ENCODE results near the gene HSP90AB1.

The HSP90AB1 gene

DNA sequence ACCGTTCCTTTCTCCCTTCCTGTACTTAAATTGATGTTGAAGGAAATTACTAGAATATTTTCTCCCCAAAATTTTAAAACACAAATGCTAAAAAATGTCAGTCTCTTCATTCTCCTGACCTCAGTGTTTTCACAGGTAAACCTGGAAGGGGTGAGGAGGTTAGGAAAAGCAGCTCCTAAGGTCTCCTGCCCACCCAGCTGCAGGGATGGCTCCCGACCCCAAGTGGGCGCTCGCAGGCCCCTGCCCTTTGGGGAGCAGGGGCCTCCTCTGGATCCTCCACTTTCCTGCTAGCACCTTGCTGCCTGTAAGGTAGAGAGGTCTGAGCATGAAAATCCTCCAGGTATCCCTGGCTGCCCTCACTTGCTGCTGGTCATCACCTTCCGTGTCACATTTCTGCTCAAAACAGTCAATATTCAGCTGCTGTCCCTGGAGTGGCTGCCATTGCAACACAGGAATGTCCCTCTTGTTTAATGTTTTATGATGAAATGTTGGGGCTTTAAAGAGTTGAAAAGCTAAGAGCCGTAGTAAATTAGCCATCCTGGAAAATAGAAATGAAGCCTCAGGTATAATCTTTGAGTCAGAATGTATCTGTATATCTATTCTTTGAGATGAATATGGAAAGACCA, 10.9 kb upstream of the HSP90AB1 start:
- no peak for DNase-seq (ENCODE audit: low read depth in 2 of 2)

DNA sequence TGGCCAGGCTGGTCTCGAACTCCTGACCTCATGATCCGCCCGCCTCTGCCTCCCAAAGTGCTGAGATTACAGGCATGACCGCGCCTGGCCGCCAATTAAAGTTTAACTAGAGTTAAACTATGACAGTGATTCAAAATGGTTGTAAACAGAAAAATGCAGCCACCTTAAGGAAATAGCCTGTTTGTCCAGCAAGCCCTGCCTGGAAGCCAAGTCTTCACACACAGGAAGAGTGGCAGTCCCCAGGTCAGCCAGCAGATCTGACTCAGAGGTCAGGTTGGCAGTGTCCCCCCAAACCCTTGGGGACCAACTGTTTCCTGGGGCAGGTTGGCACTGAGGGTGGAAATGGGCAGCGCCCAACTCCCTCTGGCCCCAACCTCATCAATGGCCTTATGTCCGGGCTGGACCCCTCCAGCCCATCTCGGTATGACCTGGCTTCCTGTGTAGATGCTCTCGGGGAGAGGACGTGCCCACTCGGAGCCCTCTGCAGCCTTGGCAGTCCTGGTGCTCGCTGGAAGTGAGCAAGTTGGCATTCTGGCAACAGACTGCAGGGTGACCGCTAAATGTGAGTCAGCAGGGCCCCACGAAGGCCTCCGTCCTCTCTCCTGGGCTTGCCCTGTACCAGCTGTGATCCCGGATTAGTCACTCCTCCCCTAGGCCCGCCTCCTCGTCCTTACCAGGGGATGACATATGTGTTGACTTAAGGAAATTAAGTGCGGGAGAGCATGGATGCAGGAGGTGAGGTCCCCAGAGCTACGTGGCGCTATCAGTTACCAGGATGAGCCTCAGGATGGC, 9.7 kb upstream of the HSP90AB1 start:
- peak; percentile 57 to 70 for DNase-seq (ENCODE audit: low read depth in 2 of 2)

DNA sequence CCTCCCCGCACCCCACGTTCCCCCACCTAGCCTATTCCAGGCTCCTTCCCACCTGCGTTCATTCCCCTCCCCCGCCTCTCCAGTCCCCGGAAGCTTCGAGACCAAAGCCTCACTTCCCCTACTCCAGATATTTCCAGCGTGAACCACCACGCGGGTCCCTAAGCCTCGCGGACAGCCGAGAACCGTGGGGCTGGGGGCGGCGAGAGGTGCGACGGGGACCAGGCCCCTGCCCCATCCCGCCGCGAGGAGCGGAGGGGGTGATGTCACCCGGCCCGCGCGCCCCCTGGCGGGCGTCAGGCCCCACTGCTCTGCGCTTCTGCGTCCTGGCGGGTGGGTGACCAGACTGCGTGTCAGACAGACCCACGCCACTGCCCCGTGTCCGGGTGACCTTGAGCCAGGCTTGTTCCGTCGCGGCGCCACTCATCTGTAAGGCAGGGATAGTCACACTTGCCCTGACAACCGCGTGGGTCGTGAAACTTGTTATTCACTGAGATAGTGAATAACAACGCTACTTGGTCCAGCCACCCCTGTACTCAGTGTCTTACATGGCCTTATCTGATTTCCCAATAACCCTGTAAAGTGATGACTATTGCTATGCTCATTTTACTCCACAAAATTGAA, 9.0 kb upstream of the HSP90AB1 start:
- DNase-seq (ENCODE audit: low read depth in 2 of 2): peak; percentile 68 to 77

- DNase-seq (ENCODE audit: low read depth in 2 of 2): no peak
Observed at GRCh38 chr6:44238687-44239350, 8.1 kb upstream of the HSP90AB1 start.

GRCh38 chr6:44243345-44243744, 3.6 kb upstream of the HSP90AB1 start:
- no peak for DNase-seq (ENCODE audit: low read depth in 2 of 2)

GRCh38 chr6:44245391-44245911, 1.4 kb upstream of the HSP90AB1 start:
- no peak for DNase-seq (ENCODE audit: low read depth in 2 of 2)

GRCh38 chr6:44245912-44246662, 814 bp upstream of the HSP90AB1 start:
- DNase-seq (ENCODE audit: low read depth in 2 of 2): peak; percentile 79 to 84

- DNase-seq (ENCODE audit: low read depth in 2 of 2): peak; percentile 79 to 82
Observed at GRCh38 chr6:44247338-44248302, 719 bp downstream of the HSP90AB1 start.

GRCh38 chr6:44248579-44248978, 1.7 kb downstream of the HSP90AB1 start:
- no peak for DNase-seq (ENCODE audit: low read depth in 2 of 2)

- no peak for DNase-seq (ENCODE audit: low read depth in 2 of 2)
Observed at GRCh38 chr6:44249082-44249748, 2.3 kb downstream of the HSP90AB1 start.

GRCh38 chr6:44250067-44250717, 3.3 kb downstream of the HSP90AB1 start:
- DNase-seq (ENCODE audit: low read depth in 2 of 2): no peak

DNA sequence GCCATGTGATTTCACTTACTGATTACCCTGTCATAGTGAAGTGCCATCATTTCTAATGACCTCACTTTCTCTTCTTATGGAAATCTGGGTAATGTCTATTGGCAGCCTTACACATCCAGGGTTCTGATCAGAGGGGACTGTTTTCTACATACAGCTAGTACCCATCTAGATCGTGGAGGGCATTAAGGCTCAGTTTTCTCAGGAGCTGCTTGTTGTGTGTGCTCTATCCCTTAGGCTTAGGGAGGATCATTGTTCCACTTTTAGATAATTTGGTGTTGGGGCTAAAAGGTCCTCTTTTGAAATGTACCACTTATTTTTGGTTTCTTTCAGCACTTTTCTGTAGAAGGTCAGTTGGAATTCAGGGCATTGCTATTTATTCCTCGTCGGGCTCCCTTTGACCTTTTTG, 3.8 kb downstream of the HSP90AB1 start:
- DNase-seq (ENCODE audit: low read depth in 2 of 2): no peak

DNA sequence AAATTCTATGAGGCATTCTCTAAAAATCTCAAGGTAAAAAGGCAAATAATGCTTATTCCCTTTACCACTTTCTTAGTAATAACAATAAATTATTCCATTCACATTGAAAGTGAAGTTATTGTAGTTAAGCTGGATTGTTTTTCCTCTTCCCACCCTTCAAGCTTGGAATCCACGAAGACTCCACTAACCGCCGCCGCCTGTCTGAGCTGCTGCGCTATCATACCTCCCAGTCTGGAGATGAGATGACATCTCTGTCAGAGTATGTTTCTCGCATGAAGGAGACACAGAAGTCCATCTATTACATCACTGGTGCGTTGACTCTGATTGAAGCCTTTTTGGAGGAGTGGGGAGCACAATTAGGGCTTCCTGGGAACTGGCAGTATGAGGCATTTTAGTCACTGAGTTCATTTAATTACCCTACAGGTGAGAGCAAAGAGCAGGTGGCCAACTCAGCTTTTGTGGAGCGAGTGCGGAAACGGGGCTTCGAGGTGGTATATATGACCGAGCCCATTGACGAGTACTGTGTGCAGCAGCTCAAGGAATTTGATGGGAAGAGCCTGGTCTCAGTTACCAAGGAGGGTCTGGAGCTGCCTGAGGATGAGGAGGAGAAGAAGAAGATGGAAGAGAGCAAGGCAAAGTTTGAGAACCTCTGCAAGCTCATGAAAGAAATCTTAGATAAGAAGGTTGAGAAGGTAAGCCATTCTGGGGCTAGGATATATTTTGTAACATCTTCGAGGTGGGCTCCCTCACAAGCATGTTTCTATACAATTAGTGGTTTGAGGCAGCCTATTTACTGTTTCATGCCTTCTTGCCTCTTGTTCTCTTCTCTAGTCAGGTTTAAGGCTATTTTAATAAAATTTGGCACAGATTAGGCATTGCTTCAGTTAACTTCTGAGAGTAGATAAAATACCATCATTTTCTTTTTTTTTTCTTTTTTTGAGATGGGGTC, 4.9 kb downstream of the HSP90AB1 start:
- DNase-seq (ENCODE audit: low read depth in 2 of 2): no peak

GRCh38 chr6:44253307-44254101, 6.6 kb downstream of the HSP90AB1 start:
- DNase-seq (ENCODE audit: low read depth in 2 of 2): peak; percentile 53 to 59

GRCh38 chr6:44254191-44255104, 7.5 kb downstream of the HSP90AB1 start:
- peak in 1 of 2 donors; percentile 23 for DNase-seq (ENCODE audit: low read depth in 2 of 2)

Measured in stimulated activated CD4-positive, alpha-beta T cell treated with anti-CD3 and anti-CD28 coated beads, Interleukin-4, amount 100 ng/mL, for 48 hours (primary cell).